Measurements from ENCODE around the gene PJVK. TPM values are rescaled to one million over a fixed set of nuclear protein-coding genes. Genes with fewer than 3 reads are reported as not detected.

The PJVK gene
- total RNA-seq, 6 experiments from 2014 or later = 0.43 to 1.0 (median 0.69) TPM

- peaks cover 18% of the 10 kb centered on the region for H3K36me3 Mint-ChIP-seq (ENCODE audit: low read depth)
- no peak for DNase-seq
- no peak overlapping the region for H3K4me3 Mint-ChIP-seq
- H3K4me1 Mint-ChIP-seq (ENCODE audit: low read depth) = peaks cover 15% of the 10 kb centered on the region
- H3K9me3 Mint-ChIP-seq = no peaks in the 10 kb centered on the region
- TF ChIP-seq, protein P1, sequence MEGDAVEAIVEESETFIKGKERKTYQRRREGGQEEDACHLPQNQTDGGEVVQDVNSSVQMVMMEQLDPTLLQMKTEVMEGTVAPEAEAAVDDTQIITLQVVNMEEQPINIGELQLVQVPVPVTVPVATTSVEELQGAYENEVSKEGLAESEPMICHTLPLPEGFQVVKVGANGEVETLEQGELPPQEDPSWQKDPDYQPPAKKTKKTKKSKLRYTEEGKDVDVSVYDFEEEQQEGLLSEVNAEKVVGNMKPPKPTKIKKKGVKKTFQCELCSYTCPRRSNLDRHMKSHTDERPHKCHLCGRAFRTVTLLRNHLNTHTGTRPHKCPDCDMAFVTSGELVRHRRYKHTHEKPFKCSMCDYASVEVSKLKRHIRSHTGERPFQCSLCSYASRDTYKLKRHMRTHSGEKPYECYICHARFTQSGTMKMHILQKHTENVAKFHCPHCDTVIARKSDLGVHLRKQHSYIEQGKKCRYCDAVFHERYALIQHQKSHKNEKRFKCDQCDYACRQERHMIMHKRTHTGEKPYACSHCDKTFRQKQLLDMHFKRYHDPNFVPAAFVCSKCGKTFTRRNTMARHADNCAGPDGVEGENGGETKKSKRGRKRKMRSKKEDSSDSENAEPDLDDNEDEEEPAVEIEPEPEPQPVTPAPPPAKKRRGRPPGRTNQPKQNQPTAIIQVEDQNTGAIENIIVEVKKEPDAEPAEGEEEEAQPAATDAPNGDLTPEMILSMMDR (IDR thresholded peaks at IDR 0.05) = no peak
- H3K27ac Mint-ChIP-seq = no peak overlapping the region
- H3K27me3 Mint-ChIP-seq (ENCODE audit: insufficient read depth) = no peaks in the 10 kb centered on the region
Observed at GRCh38 chr2:178508646-178509045, 57.5 kb downstream of the PJVK start.

DNA sequence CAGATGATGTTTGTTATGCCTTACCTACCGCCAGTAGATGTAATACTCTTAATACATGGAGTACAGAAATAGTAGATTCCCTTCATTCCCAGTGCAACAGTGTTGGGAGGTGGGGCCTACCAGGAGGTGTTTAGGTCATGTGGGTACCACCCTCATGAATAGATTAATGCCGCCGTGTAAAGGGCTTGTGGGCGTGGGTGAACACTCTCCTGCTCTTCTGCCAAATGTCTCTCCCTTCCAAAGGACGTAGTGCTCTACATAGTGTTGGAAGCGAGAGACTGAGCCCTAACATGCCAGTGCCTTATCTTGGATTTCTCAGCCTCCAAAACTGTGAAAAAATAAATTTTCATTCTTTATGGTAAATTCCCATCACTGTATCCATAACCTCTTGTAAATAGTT, 59.2 kb downstream of the PJVK start:
- no peak for DNase-seq
- Mint-ChIP-seq H3K36me3 (ENCODE audit: low read depth) (peaks cover 18% of the 10 kb centered on the region), H3K4me3 (no peak overlapping the region), H3K9me3 (no peaks in the 10 kb centered on the region), H3K27me3 (ENCODE audit: insufficient read depth) (no peaks in the 10 kb centered on the region), H3K27ac (no peak overlapping the region), H3K4me1 (ENCODE audit: low read depth) (peaks cover 32% of the 10 kb centered on the region)
- TF ChIP-seq, protein P1 (IDR thresholded peaks at IDR 0.05) = no peak

Other genes starting within 250 kb of the PJVK start
- 10 to 100 TPM; 30.4 to 38.3 (median 33.7) TPM for gene PRKRA, start 203 bp upstream of the PJVK start, total RNA-seq (2021; fragmentation: NEBNext Ultra II Directional; extraction: Animal tissue kit (Norgen Biotek cat#: 25700))
- gene FKBP7, start 27.2 kb downstream of the PJVK start, total RNA-seq (2021; fragmentation: NEBNext Ultra II Directional; extraction: Animal tissue kit (Norgen Biotek cat#: 25700)) = 10 to 100 TPM; 36.3 to 51.9 (median 43.7) TPM
- gene PLEKHA3, start 29.1 kb downstream of the PJVK start, total RNA-seq (2021; fragmentation: NEBNext Ultra II Directional; extraction: Animal tissue kit (Norgen Biotek cat#: 25700)) = 10 to 100 TPM; 31.4 to 36.6 (median 33.3) TPM

All from HFFc6 (cell line).